ENCODE data around the gene DENND5A. TPM values are rescaled to one million over a fixed set of nuclear protein-coding genes. Genes with fewer than 3 reads are reported as not detected.
"Not testable (repeated sequence)": the region's sequence is repeated elsewhere in the genome, so short reads cannot be mapped to it uniquely, and the experiment has no call there.

DENND5A gene
- total RNA-seq, 2 experiments from 2014 or later, result 78.5 to 81.1 TPM

- CTCF ChIA-PET, result interaction anchor here (3.1 kb wide), 1 partner anchor 334 kb away, joined by 19 read pairs; no protein-coding TSS in a partner anchor
- ATAC-seq (no peak), DNase-seq (no peak)
- Mint-ChIP-seq H3K27me3 (ENCODE audit: low read depth) (no peaks in the 10 kb centered on the region), H3K4me3 (no peak overlapping the region), H3K4me1 (ENCODE audit: low read depth) (peaks cover 16% of the 10 kb centered on the region), H3K27ac (no peak overlapping the region), H3K36me3 (ENCODE audit: low read depth) (peaks cover 69% of the 10 kb centered on the region), H3K9me3 (ENCODE audit: insufficient read depth) (no peaks in the 10 kb centered on the region)
- POLR2A ChIA-PET, result no interaction called here
Measured at GRCh38 chr11:9172389-9172788, 92.8 kb downstream of the DENND5A start.

GRCh38 chr11:9170450-9170849 is 94.7 kb downstream of the DENND5A start:
- no peaks in the 10 kb centered on the region for H3K9me3 Mint-ChIP-seq (ENCODE audit: insufficient read depth)
- H3K4me3 Mint-ChIP-seq, result no peak overlapping the region
- peaks cover 16% of the 10 kb centered on the region for H3K4me1 Mint-ChIP-seq (ENCODE audit: low read depth)
- no peaks in the 10 kb centered on the region for H3K27me3 Mint-ChIP-seq (ENCODE audit: low read depth)
- ChIA-PET CTCF (interaction anchor here (1.2 to 3.1 kb wide), 3 partner anchors 33 to 336 kb away, joined by 3 to 19 read pairs (median 4); no protein-coding TSS in a partner anchor), POLR2A (no interaction called here)
- no peak for DNase-seq
- H3K36me3 Mint-ChIP-seq (ENCODE audit: low read depth), result peaks cover 62% of the 10 kb centered on the region
- no peak overlapping the region for H3K27ac Mint-ChIP-seq
- ATAC-seq, result no peak

- Mint-ChIP-seq H3K36me3 (ENCODE audit: low read depth) (peaks cover 59% of the 10 kb centered on the region), H3K4me3 (no peak overlapping the region), H3K9me3 (ENCODE audit: insufficient read depth) (no peaks in the 10 kb centered on the region), H3K27ac (peak overlapping the region; percentile 14), H3K4me1 (ENCODE audit: low read depth) (peaks cover 16% of the 10 kb centered on the region), H3K27me3 (ENCODE audit: low read depth) (no peaks in the 10 kb centered on the region)
- ATAC-seq (no peak), DNase-seq (no peak)
- CTCF ChIA-PET, result interaction anchor here (1.1 to 3.1 kb wide), 4 partner anchors 32 to 337 kb away, joined by 3 to 19 read pairs (median 4); no protein-coding TSS in a partner anchor
- POLR2A ChIA-PET, result no interaction called here
Measured at GRCh38 chr11:9169595-9170295, 95.4 kb downstream of the DENND5A start.

GRCh38 chr11:9161991-9162390 is 103.2 kb downstream of the DENND5A start:
- H3K36me3 Mint-ChIP-seq (ENCODE audit: low read depth), result peaks cover 41% of the 10 kb centered on the region
- POLR2A ChIA-PET; H3K9me3 Mint-ChIP-seq (ENCODE audit: insufficient read depth); H3K27me3 Mint-ChIP-seq (ENCODE audit: low read depth); DNase-seq; H3K27ac Mint-ChIP-seq; H3K4me3 Mint-ChIP-seq; H3K4me1 Mint-ChIP-seq (ENCODE audit: low read depth); ATAC-seq; CTCF ChIA-PET: not testable (repeated sequence)

- ATAC-seq, result no peak
- H3K9me3 Mint-ChIP-seq (ENCODE audit: insufficient read depth), result no peaks in the 10 kb centered on the region
Measured at GRCh38 chr11:9160166-9160565, 105.0 kb downstream of the DENND5A start.

GRCh38 chr11:9158898-9159391 is 106.2 kb downstream of the DENND5A start:
- no peak overlapping the region for H3K4me3 Mint-ChIP-seq
- peaks cover 3% of the 10 kb centered on the region for H3K4me1 Mint-ChIP-seq (ENCODE audit: low read depth)
- no peaks in the 10 kb centered on the region for H3K27me3 Mint-ChIP-seq (ENCODE audit: low read depth)
- ATAC-seq (no peak), DNase-seq (no peak)
- H3K36me3 Mint-ChIP-seq (ENCODE audit: low read depth), result peaks cover 37% of the 10 kb centered on the region
- H3K9me3 Mint-ChIP-seq (ENCODE audit: insufficient read depth), result no peaks in the 10 kb centered on the region
- H3K27ac Mint-ChIP-seq, result no peak overlapping the region
- ChIA-PET POLR2A (no interaction called here), CTCF (interaction anchor here (2.4 kb wide), 1 partner anchor 348 kb away, joined by 7 read pairs; no protein-coding TSS in a partner anchor)

More at GRCh38 chr11:9160166-9160565, 105.0 kb downstream of the DENND5A start:
- Mint-ChIP-seq H3K4me3 (no peak overlapping the region), H3K4me1 (ENCODE audit: low read depth) (peaks cover 3% of the 10 kb centered on the region), H3K27me3 (ENCODE audit: low read depth) (no peaks in the 10 kb centered on the region), H3K36me3 (ENCODE audit: low read depth) (peaks cover 37% of the 10 kb centered on the region), H3K27ac (no peak overlapping the region)
- CTCF ChIA-PET, result interaction anchor here (1.3 to 2.4 kb wide), 2 partner anchors 20 to 347 kb away, joined by 3 to 7 read pairs; no protein-coding TSS in a partner anchor
- POLR2A ChIA-PET, result no interaction called here
- DNase-seq, result no peak

GRCh38 chr11:9155930-9156329 is 109.2 kb downstream of the DENND5A start:
- ATAC-seq (no peak), DNase-seq (no peak)
- Mint-ChIP-seq H3K27ac (no peak overlapping the region), H3K9me3 (ENCODE audit: insufficient read depth) (no peaks in the 10 kb centered on the region), H3K27me3 (ENCODE audit: low read depth) (no peaks in the 10 kb centered on the region), H3K4me1 (ENCODE audit: low read depth) (peaks cover 8% of the 10 kb centered on the region), H3K4me3 (no peak overlapping the region), H3K36me3 (ENCODE audit: low read depth) (peaks cover 34% of the 10 kb centered on the region)
- ChIA-PET CTCF (interaction anchor here (2.7 kb wide), 1 partner anchor 18 kb away, joined by 11 read pairs; no protein-coding TSS in a partner anchor), POLR2A (no interaction called here)

- DNase-seq (no peak), ATAC-seq (no peak)
- Mint-ChIP-seq H3K9me3 (ENCODE audit: insufficient read depth) (no peaks in the 10 kb centered on the region), H3K27ac (no peak overlapping the region), H3K4me1 (ENCODE audit: low read depth) (peaks cover 8% of the 10 kb centered on the region), H3K36me3 (ENCODE audit: low read depth) (peaks cover 35% of the 10 kb centered on the region), H3K27me3 (ENCODE audit: low read depth) (no peaks in the 10 kb centered on the region), H3K4me3 (no peak overlapping the region)
- ChIA-PET CTCF (no interaction called here), POLR2A (no interaction called here)
Measured at GRCh38 chr11:9153651-9154050, 111.5 kb downstream of the DENND5A start.

- H3K4me1 Mint-ChIP-seq (ENCODE audit: low read depth), result peaks cover 10% of the 10 kb centered on the region
- H3K4me3 Mint-ChIP-seq, result no peak overlapping the region
- peaks cover 42% of the 10 kb centered on the region for H3K36me3 Mint-ChIP-seq (ENCODE audit: low read depth)
- H3K9me3 Mint-ChIP-seq (ENCODE audit: insufficient read depth), result no peaks in the 10 kb centered on the region
- H3K27ac Mint-ChIP-seq, result no peak overlapping the region
- DNase-seq, result no peak
- POLR2A ChIA-PET, result no interaction called here
- no peaks in the 10 kb centered on the region for H3K27me3 Mint-ChIP-seq (ENCODE audit: low read depth)
- no peak for ATAC-seq
- CTCF ChIA-PET, result interaction anchor here (2.0 kb wide), 1 partner anchor 13 kb away, joined by 9 read pairs; no protein-coding TSS in a partner anchor
Measured at GRCh38 chr11:9151631-9152030, 113.5 kb downstream of the DENND5A start.

- DNase-seq, result no peak
- H3K27ac Mint-ChIP-seq, result no peak overlapping the region
- no peak overlapping the region for H3K4me3 Mint-ChIP-seq
- H3K27me3 Mint-ChIP-seq (ENCODE audit: low read depth), result no peaks in the 10 kb centered on the region
- no peaks in the 10 kb centered on the region for H3K9me3 Mint-ChIP-seq (ENCODE audit: insufficient read depth)
- no peak for ATAC-seq
- POLR2A ChIA-PET, result no interaction called here
- CTCF ChIA-PET, result interaction anchor here (0.7 to 2.0 kb wide), 3 partner anchors 13 to 355 kb away, joined by 3 to 9 read pairs (median 3); no protein-coding TSS in a partner anchor
- H3K4me1 Mint-ChIP-seq (ENCODE audit: low read depth), result peaks cover 10% of the 10 kb centered on the region
- peaks cover 44% of the 10 kb centered on the region for H3K36me3 Mint-ChIP-seq (ENCODE audit: low read depth)
Measured at GRCh38 chr11:9150926-9151325, 114.2 kb downstream of the DENND5A start.

GRCh38 chr11:9150501-9150900 is 114.6 kb downstream of the DENND5A start:
- no peaks in the 10 kb centered on the region for H3K9me3 Mint-ChIP-seq (ENCODE audit: insufficient read depth)
- peaks cover 10% of the 10 kb centered on the region for H3K4me1 Mint-ChIP-seq (ENCODE audit: low read depth)
- H3K4me3 Mint-ChIP-seq, result no peak overlapping the region
- H3K27ac Mint-ChIP-seq, result no peak overlapping the region
- ATAC-seq (no peak), DNase-seq (no peak)
- CTCF ChIA-PET, result interaction anchor here (0.7 to 2.0 kb wide), 3 partner anchors 12 to 356 kb away, joined by 3 to 9 read pairs (median 3); no protein-coding TSS in a partner anchor
- H3K36me3 Mint-ChIP-seq (ENCODE audit: low read depth), result peaks cover 42% of the 10 kb centered on the region
- no peaks in the 10 kb centered on the region for H3K27me3 Mint-ChIP-seq (ENCODE audit: low read depth)
- POLR2A ChIA-PET, result interaction anchor here (1.4 kb wide), 1 partner anchor 310 kb away, joined by 3 read pairs; the partner anchor contains the start of gene ZNF143

GRCh38 chr11:9148727-9149126 is 116.4 kb downstream of the DENND5A start:
- no peaks in the 10 kb centered on the region for H3K27me3 Mint-ChIP-seq (ENCODE audit: low read depth)
- POLR2A ChIA-PET, result interaction anchor here (0.6 kb wide), 1 partner anchor 362 kb away, joined by 3 read pairs; no protein-coding TSS in a partner anchor
- H3K4me3 Mint-ChIP-seq, result no peak overlapping the region
- peaks cover 14% of the 10 kb centered on the region for H3K4me1 Mint-ChIP-seq (ENCODE audit: low read depth)
- no peak overlapping the region for H3K27ac Mint-ChIP-seq
- peaks cover 54% of the 10 kb centered on the region for H3K36me3 Mint-ChIP-seq (ENCODE audit: low read depth)
- H3K9me3 Mint-ChIP-seq (ENCODE audit: insufficient read depth), result no peaks in the 10 kb centered on the region
- CTCF ChIA-PET, result interaction anchor here (3.8 kb wide), 1 partner anchor 11 kb away, joined by 25 read pairs; no protein-coding TSS in a partner anchor
- DNase-seq (no peak), ATAC-seq (no peak)
